ENCODE data around the gene GGCT.

DNA sequence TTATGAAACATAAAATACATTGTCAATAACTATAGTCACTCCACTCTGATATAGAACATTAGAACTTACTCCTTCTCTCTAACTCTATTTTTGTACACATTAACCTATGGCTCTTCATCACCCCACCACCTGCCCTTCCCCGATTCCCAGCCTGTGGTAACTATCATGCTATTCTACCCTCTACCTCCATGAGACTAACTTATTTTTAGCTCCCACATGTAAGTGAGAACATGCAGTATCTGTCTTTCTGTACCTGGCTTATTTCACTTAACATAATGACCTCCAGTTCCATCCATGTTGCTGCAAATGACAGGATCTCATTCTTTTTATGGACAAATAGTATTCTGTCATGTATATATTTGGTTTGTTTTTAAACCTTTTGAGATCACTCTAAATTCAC is 17.3 kb downstream of the GGCT start:
- TF ChIP-seq POLR2A (IDR thresholded peaks at IDR 0.05; ENCODE audit: low read depth, low read length) (no peak), TAF1 (IDR thresholded peaks at IDR 0.05; ENCODE audit: low read depth, low read length) (no peak), POLR2AphosphoS5 (IDR thresholded peaks at IDR 0.05; ENCODE audit: low read depth, low read length) (no peak), POU2F2 (IDR thresholded peaks at IDR 0.05; ENCODE audit: low read depth, low read length) (no peak), PAX5 (IDR thresholded peaks at IDR 0.05; ENCODE audit: insufficient read depth, low read length, severe bottlenecking) (no peak)
